ENCODE measurements around the gene APOBEC3C. TPM values are rescaled to one million over a fixed set of nuclear protein-coding genes. Genes with fewer than 3 reads are reported as not detected.
"Not testable (repeated sequence)": the region's sequence is repeated elsewhere in the genome, so short reads cannot be mapped to it uniquely, and the experiment has no call there.

The APOBEC3C gene
- polyA plus RNA-seq, 1 donor from 2014 or later: 268 TPM

- peaks cover 3 to 6% (median 4%) of the 10 kb centered on the region in 3 donors for H3K4me1 Mint-ChIP-seq
- peaks cover 13% of the 10 kb centered on the region for H3K27me3 Mint-ChIP-seq
- peaks cover 1% of the 10 kb centered on the region for H3K36me3 Mint-ChIP-seq
- H3K27ac Mint-ChIP-seq: no peak overlapping the region
- H3K4me3 Mint-ChIP-seq: peak overlapping the region in 1 of 4 donors; percentile 45
- H3K9me3 Mint-ChIP-seq: no peaks in the 10 kb centered on the region
Measured at GRCh38 chr22:38974170-38974825, 39.8 kb upstream of the APOBEC3C start.

- Mint-ChIP-seq H3K4me1 (peaks cover 3 to 6% (median 4%) of the 10 kb centered on the region in 3 donors), H3K4me3 (peak overlapping the region in 1 of 4 donors; percentile 32), H3K9me3 (no peaks in the 10 kb centered on the region), H3K36me3 (peaks cover 1% of the 10 kb centered on the region), H3K27me3 (peaks cover 13% of the 10 kb centered on the region), H3K27ac (no peak overlapping the region)
Measured at GRCh38 chr22:38974826-38975175, 39.3 kb upstream of the APOBEC3C start.

- not testable (repeated sequence) for H3K9me3 Mint-ChIP-seq, H3K36me3 Mint-ChIP-seq, H3K27me3 Mint-ChIP-seq, H3K27ac Mint-ChIP-seq
- Mint-ChIP-seq H3K4me1 (peaks cover 6 to 15% (median 14%) of the 10 kb centered on the region in 3 donors), H3K4me3 (peak overlapping the region in 2 of 4 donors; percentile 30 to 37)
Measured at GRCh38 chr22:38977289-38977688, 36.8 kb upstream of the APOBEC3C start.

GRCh38 chr22:38980587-38980986 is 33.5 kb upstream of the APOBEC3C start:
- H3K27me3 Mint-ChIP-seq, H3K9me3 Mint-ChIP-seq, H3K4me3 Mint-ChIP-seq, H3K36me3 Mint-ChIP-seq: not testable (repeated sequence)
- H3K27ac Mint-ChIP-seq: peak overlapping the region in 1 of 3 donors; percentile 53
- peaks cover 10 to 31% (median 25%) of the 10 kb centered on the region in 3 donors for H3K4me1 Mint-ChIP-seq

GRCh38 chr22:38981005-38981991 is 32.8 kb upstream of the APOBEC3C start:
- Mint-ChIP-seq H3K4me3 (peak overlapping the region; percentile 83 to 97 (median 90)), H3K9me3 (peaks cover 0 to 1% (median 0%) of the 10 kb centered on the region in 3 donors), H3K27me3 (peaks cover 3% of the 10 kb centered on the region), H3K27ac (peak overlapping the region in 1 of 3 donors; percentile 92), H3K36me3 (no peaks in the 10 kb centered on the region), H3K4me1 (peaks cover 10 to 31% (median 29%) of the 10 kb centered on the region in 3 donors)

- Mint-ChIP-seq H3K27me3 (peaks cover 3% of the 10 kb centered on the region), H3K36me3 (no peaks in the 10 kb centered on the region), H3K4me3 (peak within 1 kb of the TSS; percentile 83 to 97 (median 90)), H3K9me3 (peaks cover 0 to 1% (median 0%) of the 10 kb centered on the region in 3 donors), H3K4me1 (peaks cover 10 to 29% (median 27%) of the 10 kb centered on the region in 3 donors), H3K27ac (peak within 1 kb of the TSS; percentile 31 to 95 (median 92))
Measured at GRCh38 chr22:38981992-38982927, 31.8 kb upstream of the APOBEC3C start, which contains the start of gene APOBEC3B. Gene APOBEC3B, plus strand, starts transcription at chr22:38982347. Its CDS starts 107 bp downstream, at chr22:38982454.

- Mint-ChIP-seq H3K27me3 (peaks cover 2% of the 10 kb centered on the region), H3K4me1 (peaks cover 12 to 41% (median 34%) of the 10 kb centered on the region in 3 donors), H3K36me3 (peaks cover 4% of the 10 kb centered on the region), H3K4me3 (peak overlapping the region in 3 of 4 donors; percentile 19 to 71 (median 33)), H3K27ac (peak overlapping the region; percentile 76 to 97 (median 95)), H3K9me3 (peaks cover 0 to 1% (median 0%) of the 10 kb centered on the region in 3 donors)
Measured at GRCh38 chr22:38984224-38984623, 29.8 kb upstream of the APOBEC3C start.

- peak overlapping the region; percentile 71 to 86 (median 72) for H3K4me3 Mint-ChIP-seq
- not testable (repeated sequence) for H3K27me3 Mint-ChIP-seq, H3K36me3 Mint-ChIP-seq, H3K9me3 Mint-ChIP-seq
- peaks cover 17 to 47% (median 38%) of the 10 kb centered on the region in 3 donors for H3K4me1 Mint-ChIP-seq
- peak overlapping the region; percentile 95 to 97 (median 96) for H3K27ac Mint-ChIP-seq
Measured at GRCh38 chr22:38984784-38985757, 29.0 kb upstream of the APOBEC3C start.

GRCh38 chr22:38986629-38987028 is 27.4 kb upstream of the APOBEC3C start:
- H3K27me3 Mint-ChIP-seq: peaks cover 2% of the 10 kb centered on the region
- peaks cover 14 to 43% (median 34%) of the 10 kb centered on the region in 3 donors for H3K4me1 Mint-ChIP-seq

GRCh38 chr22:38987171-38987895 is 26.7 kb upstream of the APOBEC3C start:
- H3K27ac Mint-ChIP-seq: peak overlapping the region in 2 of 3 donors; percentile 71 to 88
- peaks cover 2% of the 10 kb centered on the region for H3K27me3 Mint-ChIP-seq
- peaks cover 14 to 37% (median 27%) of the 10 kb centered on the region in 3 donors for H3K4me1 Mint-ChIP-seq
- H3K36me3 Mint-ChIP-seq: peaks cover 4% of the 10 kb centered on the region
- peak overlapping the region in 2 of 4 donors; percentile 33 to 55 for H3K4me3 Mint-ChIP-seq
- peaks cover 0 to 1% (median 0%) of the 10 kb centered on the region in 3 donors for H3K9me3 Mint-ChIP-seq

More at GRCh38 chr22:38986629-38987028, 27.4 kb upstream of the APOBEC3C start:
- Mint-ChIP-seq H3K36me3 (peaks cover 4% of the 10 kb centered on the region), H3K4me3 (peak overlapping the region in 1 of 4 donors; percentile 85), H3K27ac (peak overlapping the region in 1 of 3 donors; percentile 97), H3K9me3 (peaks cover 0 to 1% (median 0%) of the 10 kb centered on the region in 3 donors)

- peak overlapping the region; percentile 52 to 80 (median 74) for H3K27ac Mint-ChIP-seq
- no peaks in the 10 kb centered on the region for H3K9me3 Mint-ChIP-seq
- H3K4me1 Mint-ChIP-seq: peaks cover 14 to 36% (median 20%) of the 10 kb centered on the region in 3 donors
- H3K4me3 Mint-ChIP-seq: peak overlapping the region in 1 of 4 donors; percentile 76
- H3K27me3 Mint-ChIP-seq: peaks cover 5% of the 10 kb centered on the region
- H3K36me3 Mint-ChIP-seq: peaks cover 4% of the 10 kb centered on the region
Measured at GRCh38 chr22:38989466-38989865, 24.6 kb upstream of the APOBEC3C start.

GRCh38 chr22:38992871-38993371 is 21.1 kb upstream of the APOBEC3C start:
- not testable (repeated sequence) for H3K27me3 Mint-ChIP-seq, H3K4me3 Mint-ChIP-seq, H3K36me3 Mint-ChIP-seq, H3K9me3 Mint-ChIP-seq, H3K27ac Mint-ChIP-seq
- H3K4me1 Mint-ChIP-seq: peaks cover 11 to 27% (median 12%) of the 10 kb centered on the region in 3 donors
